Thoracic aorta (tissue), 2 donors: ENCODE measurements around the gene SNX6. TPM values are rescaled to one million over a fixed set of nuclear protein-coding genes. Genes with fewer than 3 reads are reported as not detected.
"Not testable (repeated sequence)": the region's sequence is repeated elsewhere in the genome, so short reads cannot be mapped to it uniquely, and the experiment has no call there.

Source experiments
- ATAC-seq: fragments of 150-250 bp; one replicate; pipeline ENCODE4 v1.8.0; 2017; ENCODE audit warnings: low read depth; ENCODE audit not compliant: insufficient number of reproducible peaks, low FRiP score
- DNase-seq: peaks from one replicate; pipeline ENCODE4 v3.0.0-alpha.2; 2020; ENCODE audit warnings: low spot score
- H3K27ac ChIP-seq, 2 donors: fragments of 200-600 bp; sonication (generic); 1 replicate in 1 of 2; 2 replicates in 1 of 2; pipeline ENCODE4 v1.5.1; 2016; ENCODE audit warnings: mild to moderate bottlenecking in 2 of 2, moderate library complexity in 2 of 2
- H3K27me3 ChIP-seq: fragments of 200-600 bp; sonication (generic); replicated peaks from 2 replicates; pipeline ENCODE4 v1.6.0; 2016; ENCODE audit warnings: mild to moderate bottlenecking; ENCODE audit not compliant: insufficient read depth
- H3K36me3 ChIP-seq: fragments of 200-600 bp; sonication (generic); one replicate; pipeline ENCODE4 v1.5.1; 2016
- H3K4me1 ChIP-seq, 2 donors: fragments of 200-600 bp; sonication (generic); 1 replicate in 1 of 2; 2 replicates in 1 of 2; pipeline versions ENCODE4 v1.5.1 to v1.6.0; 2016; ENCODE audit warnings: low read depth in 2 of 2, mild to moderate bottlenecking in 1 of 2; ENCODE audit not compliant: control insufficient read depth in 1 of 2
- H3K4me3 ChIP-seq: fragments of 200-600 bp; sonication (generic); 2 replicates; pipeline ENCODE4 v1.5.1; 2016; ENCODE audit warnings: mild to moderate bottlenecking
- H3K9me3 ChIP-seq: fragments of 200-600 bp; sonication (generic); 2 replicates; pipeline ENCODE4 v1.5.1; 2016
- total RNA-seq, 2 donors: library from RNA; depleted of rRNA; stranded (reverse); fragments of >200 nt; gene quantifications; one replicate each; pipeline versions ENCODE4 v1.1.0 to v1.2.3, GENCODE V29; 2016
- TF ChIP-seq, protein P1 (sequence below): fragments of 200-600 bp; sonication (generic); IDR thresholded peaks from one replicate; pipeline ENCODE4 v1.5.1; 2019; ENCODE audit warnings: antibody characterized with exemption

SNX6 gene
- total RNA-seq, 2 donors from 2014 or later = 84.2 to 128 TPM

DNA sequence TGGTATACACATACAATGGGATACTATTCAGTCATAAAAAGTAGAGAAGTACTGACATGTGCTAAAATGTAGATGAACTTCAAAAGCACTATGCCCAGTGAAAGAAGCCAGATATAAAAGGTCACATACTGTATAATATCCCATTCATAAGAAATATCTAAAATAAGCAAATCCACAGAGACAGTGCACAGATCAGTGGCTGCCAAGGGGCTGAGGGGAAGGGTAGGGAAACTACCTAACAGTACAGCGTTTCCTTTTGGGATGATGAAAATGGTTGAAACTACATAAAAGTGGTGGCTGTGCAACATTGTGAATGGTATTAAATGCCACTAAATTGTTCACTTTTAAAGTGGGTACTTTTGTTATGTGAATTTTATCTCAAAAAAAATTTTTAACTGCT, 102.4 kb downstream of the SNX6 start:
- Histone ChIP-seq H3K27ac (no peak overlapping the region), H3K9me3 (no peaks in the 10 kb centered on the region), H3K4me3 (no peak overlapping the region), H3K36me3 (peaks cover 80% of the 10 kb centered on the region), H3K27me3 (no peaks in the 10 kb centered on the region), H3K4me1 (no peaks in the 10 kb centered on the region)
- DNase-seq (no peak), ATAC-seq (no peak)
- TF ChIP-seq, protein P1, sequence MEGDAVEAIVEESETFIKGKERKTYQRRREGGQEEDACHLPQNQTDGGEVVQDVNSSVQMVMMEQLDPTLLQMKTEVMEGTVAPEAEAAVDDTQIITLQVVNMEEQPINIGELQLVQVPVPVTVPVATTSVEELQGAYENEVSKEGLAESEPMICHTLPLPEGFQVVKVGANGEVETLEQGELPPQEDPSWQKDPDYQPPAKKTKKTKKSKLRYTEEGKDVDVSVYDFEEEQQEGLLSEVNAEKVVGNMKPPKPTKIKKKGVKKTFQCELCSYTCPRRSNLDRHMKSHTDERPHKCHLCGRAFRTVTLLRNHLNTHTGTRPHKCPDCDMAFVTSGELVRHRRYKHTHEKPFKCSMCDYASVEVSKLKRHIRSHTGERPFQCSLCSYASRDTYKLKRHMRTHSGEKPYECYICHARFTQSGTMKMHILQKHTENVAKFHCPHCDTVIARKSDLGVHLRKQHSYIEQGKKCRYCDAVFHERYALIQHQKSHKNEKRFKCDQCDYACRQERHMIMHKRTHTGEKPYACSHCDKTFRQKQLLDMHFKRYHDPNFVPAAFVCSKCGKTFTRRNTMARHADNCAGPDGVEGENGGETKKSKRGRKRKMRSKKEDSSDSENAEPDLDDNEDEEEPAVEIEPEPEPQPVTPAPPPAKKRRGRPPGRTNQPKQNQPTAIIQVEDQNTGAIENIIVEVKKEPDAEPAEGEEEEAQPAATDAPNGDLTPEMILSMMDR = no peak

DNA sequence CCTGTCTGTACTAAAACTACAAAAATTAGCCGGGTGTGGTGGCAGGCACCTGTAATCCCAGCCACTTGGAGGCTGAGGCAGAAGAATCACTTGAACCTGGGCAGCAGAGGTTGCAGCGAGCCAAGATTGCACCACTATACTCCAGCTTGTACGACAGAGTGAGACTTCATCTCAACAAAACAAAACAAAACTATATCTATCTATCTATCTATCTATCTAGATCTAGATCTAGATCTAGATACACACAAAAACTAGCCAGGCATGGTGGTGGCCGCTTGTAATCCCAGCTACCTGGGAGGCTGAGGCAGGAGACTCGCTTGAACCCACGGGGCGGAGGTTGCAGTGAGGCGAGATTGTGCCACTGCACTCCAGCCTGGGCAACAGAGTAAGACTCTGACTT, 105.7 kb downstream of the SNX6 start:
- not testable (repeated sequence) for H3K27me3 ChIP-seq, ATAC-seq, H3K9me3 ChIP-seq, H3K27ac ChIP-seq, H3K4me1 ChIP-seq, H3K4me3 ChIP-seq, DNase-seq
- peaks cover 91% of the 10 kb centered on the region for H3K36me3 ChIP-seq

DNA sequence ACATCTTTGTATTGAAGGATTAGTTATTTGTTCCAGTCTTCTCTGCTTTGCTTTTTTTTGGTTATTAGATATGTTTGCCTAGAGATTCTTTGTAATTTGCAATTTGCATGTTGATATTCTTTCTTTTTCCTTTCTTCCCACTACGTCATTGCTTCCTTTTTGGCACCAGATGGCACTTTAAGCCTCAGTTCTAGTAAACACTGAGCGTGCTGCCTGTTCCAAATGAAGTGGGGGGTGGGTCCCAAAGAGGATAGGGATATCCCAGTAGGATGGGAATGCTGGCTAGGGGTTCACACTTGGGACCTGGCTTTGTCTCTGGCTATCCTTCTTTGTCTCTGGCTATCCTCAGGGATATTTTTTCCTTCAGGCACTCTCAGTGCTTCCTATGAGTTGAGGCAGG, 107.5 kb downstream of the SNX6 start:
- DNase-seq (no peak), ATAC-seq (no peak)
- H3K27me3 ChIP-seq = no peaks in the 10 kb centered on the region
- H3K4me1 ChIP-seq = no peaks in the 10 kb centered on the region
- H3K9me3 ChIP-seq = no peaks in the 10 kb centered on the region
- TF ChIP-seq, protein P1 = no peak
- H3K4me3 ChIP-seq = no peak overlapping the region
- H3K36me3 ChIP-seq = peaks cover 86% of the 10 kb centered on the region
- H3K27ac ChIP-seq = no peak overlapping the region

DNA sequence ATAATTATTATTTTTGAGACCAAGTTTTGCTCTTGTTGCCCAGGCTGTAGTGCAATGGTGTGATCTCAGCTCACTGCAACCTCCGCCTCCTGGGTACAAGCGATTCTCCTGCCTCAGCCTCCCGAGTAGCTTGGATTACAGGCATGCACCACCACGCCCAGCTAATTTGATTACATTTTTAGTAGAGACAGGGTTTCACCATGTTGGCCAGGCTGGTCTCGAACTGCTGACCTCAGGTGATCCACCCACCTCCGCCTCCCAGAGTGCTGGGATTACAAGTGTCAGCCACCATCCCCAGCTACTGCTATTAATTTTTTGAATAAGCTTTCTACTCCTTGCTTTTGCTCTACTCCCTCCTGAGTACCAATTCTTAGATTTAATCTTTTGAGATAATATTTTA, 108.9 kb downstream of the SNX6 start:
- H3K9me3 ChIP-seq, H3K4me3 ChIP-seq, ATAC-seq, H3K4me1 ChIP-seq, H3K27me3 ChIP-seq, H3K27ac ChIP-seq, DNase-seq: not testable (repeated sequence)
- H3K36me3 ChIP-seq = peaks cover 71% of the 10 kb centered on the region

DNA sequence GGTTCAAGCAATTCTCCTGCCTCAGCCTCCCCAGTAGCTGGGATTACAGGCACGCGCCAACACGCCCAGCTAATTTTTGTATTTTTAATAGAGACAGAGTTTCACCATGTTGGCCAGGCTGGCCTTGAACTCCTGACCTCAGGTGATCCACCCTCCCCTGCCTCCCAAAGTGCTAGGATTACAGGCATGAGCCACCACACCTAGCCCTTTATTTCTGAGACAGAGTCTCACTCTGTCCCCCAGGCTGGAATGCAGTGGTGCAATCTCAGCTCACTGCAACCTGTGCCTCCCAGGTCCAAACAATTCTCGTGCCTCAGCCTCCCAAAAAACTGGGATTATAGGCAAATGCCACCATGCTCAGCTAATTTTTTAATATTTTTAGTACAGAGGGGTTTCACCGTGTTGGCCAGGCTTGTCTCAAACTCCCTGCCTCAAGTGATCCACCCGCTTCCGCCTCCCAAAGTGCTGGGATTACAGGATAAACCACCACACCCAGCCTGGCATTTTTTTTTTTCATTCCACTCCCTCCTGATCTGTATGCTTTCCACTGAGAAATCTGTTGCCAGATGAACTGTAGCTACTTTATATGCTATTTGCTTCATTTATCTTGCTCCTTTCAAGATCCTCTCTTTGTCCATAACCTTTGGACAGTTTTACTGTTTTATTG, 109.5 kb downstream of the SNX6 start:
- not testable (repeated sequence) for H3K27me3 ChIP-seq, ATAC-seq, H3K4me1 ChIP-seq, H3K9me3 ChIP-seq, H3K4me3 ChIP-seq, DNase-seq, H3K27ac ChIP-seq
- H3K36me3 ChIP-seq = peaks cover 68% of the 10 kb centered on the region

Other genes with a start within 250 kb of the SNX6 start
- 10 to 100 TPM; 10.8 to 20.2 TPM for gene SPTSSA, start 167.9 kb downstream of the SNX6 start, total RNA-seq
- 10 to 100 TPM; 24.9 to 32.8 TPM for gene EAPP, start 90.4 kb downstream of the SNX6 start, total RNA-seq
- gene CFL2, start 84.4 kb upstream of the SNX6 start, total RNA-seq = 100 to 1,000 TPM in 1 of 2 donors, 10 to 100 TPM in 1; 94.6 to 127 TPM
- gene BAZ1A, start 245.2 kb upstream of the SNX6 start, total RNA-seq = 10 to 100 TPM; 16.1 to 51.6 TPM